Vagina (tissue), 2 donors: ENCODE data around the gene SEPHS1. TPM values are rescaled to one million over a fixed set of nuclear protein-coding genes. Genes with fewer than 3 reads are reported as not detected.

ENCODE experiments used
- DNase-seq, 2 donors: peaks; one replicate each; pipeline ENCODE4 v3.0.0-alpha.2; 2017; ENCODE audit errors: extremely low spot score in 2 of 2
- H3K27ac ChIP-seq: fragments of 200-600 bp; sonication (generic); one replicate; pipeline ENCODE4 v1.5.1; 2019
- H3K27me3 ChIP-seq: fragments of 200-600 bp; sonication (generic); one replicate; pipeline ENCODE4 v1.5.1; 2019
- H3K36me3 ChIP-seq, 2 donors: fragments of 200-600 bp; sonication (generic); one replicate each; pipeline ENCODE4 v1.5.1; 2017 to 2019
- H3K4me1 ChIP-seq: fragments of 200-600 bp; sonication (generic); one replicate; pipeline ENCODE4 v1.5.1; 2019
- H3K4me3 ChIP-seq, 2 donors: fragments of 200-600 bp; sonication (generic); 1 replicate in 1 of 2; 2 replicates in 1 of 2; pipeline ENCODE4 v1.5.1; 2016 to 2019
- H3K9me3 ChIP-seq: fragments of 200-600 bp; sonication (generic); one replicate; pipeline ENCODE4 v1.5.1; 2019
- CTCF ChIP-seq, 3 experiments: fragments of 450-650 bp in 2 of 3; fragments of 200-600 bp in 1 of 3; sonication (generic) in 1 of 3; IDR thresholded peaks; one replicate each; pipeline ENCODE4 v1.5.1; 2017 to 2019; ENCODE audit warnings: antibody characterized with exemption in 3 of 3, mild to moderate bottlenecking in 2 of 3, moderate library complexity in 2 of 3
- POLR2A ChIP-seq, 2 donors: fragments of 450-650 bp; IDR thresholded peaks; one replicate each; pipeline ENCODE4 v1.6.1; 2017; ENCODE audit warnings: antibody characterized with exemption in 2 of 2, mild to moderate bottlenecking in 2 of 2, moderate library complexity in 2 of 2
- POLR2AphosphoS5 ChIP-seq, 2 donors: sonication (generic); formaldehyde crosslinking; IDR thresholded peaks; one replicate each; pipeline ENCODE4 v1.9.0; 2017; ENCODE audit warnings: antibody characterized with exemption in 2 of 2, mild to moderate bottlenecking in 2 of 2, low read depth in 1 of 2; ENCODE audit not compliant: insufficient read depth in 1 of 2
- intact Hi-C: fragments of 100-400 bp; cut with DNase I; formaldehyde crosslinking; loops from one replicate; pipeline ENCODE4 v1.15.1; 2023
- total RNA-seq: library from RNA; depleted of rRNA; stranded (reverse); fragments of >200 nt; gene quantifications from one replicate; pipeline ENCODE4 v1.2.3, GENCODE V29; 2016

The SEPHS1 gene
- total RNA-seq, 1 donor from 2014 or later: 26.8 TPM

GRCh38 chr10:13366891-13367290, 18.8 kb upstream of the SEPHS1 start:
- no peak for DNase-seq
- no peak for TF ChIP-seq CTCF (IDR thresholded peaks at IDR 0.05)
- no peak for TF ChIP-seq POLR2A (IDR thresholded peaks at IDR 0.05)
- no peak for TF ChIP-seq POLR2AphosphoS5 (IDR thresholded peaks at IDR 0.05; ENCODE audit: insufficient read depth in 1 of 2, low read depth in 1 of 2)
- intact Hi-C loops: no loop called here
- H3K36me3 ChIP-seq: no peaks in the 10 kb centered on the region
- H3K27ac ChIP-seq: no peak overlapping the region
- no peaks in the 10 kb centered on the region for H3K27me3 ChIP-seq
- no peaks in the 10 kb centered on the region for H3K9me3 ChIP-seq
- H3K4me3 ChIP-seq: no peak overlapping the region
- no peaks in the 10 kb centered on the region for H3K4me1 ChIP-seq

DNA sequence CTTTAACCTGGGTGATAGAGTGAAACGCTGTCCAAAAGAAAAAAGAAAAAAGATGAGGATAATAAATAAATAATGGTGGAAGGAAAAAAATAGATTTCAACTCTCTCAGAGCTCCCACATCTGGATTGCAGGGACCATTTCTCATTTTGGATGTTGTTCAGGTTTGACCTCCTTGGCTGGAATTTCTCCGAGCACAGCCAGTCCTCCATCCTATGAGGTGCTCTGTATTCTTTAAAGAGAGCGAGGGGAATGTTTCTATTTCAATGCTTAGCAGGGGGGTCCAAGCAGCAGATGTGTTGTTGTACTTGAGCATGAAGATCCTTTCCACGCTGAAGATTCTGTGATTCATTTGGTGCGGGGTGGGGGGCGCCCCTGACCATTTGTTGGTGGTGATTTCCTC, 17.7 kb upstream of the SEPHS1 start:
- H3K27ac ChIP-seq: no peak overlapping the region
- intact Hi-C loops: no loop called here
- DNase-seq: no peak
- no peaks in the 10 kb centered on the region for H3K27me3 ChIP-seq
- H3K9me3 ChIP-seq: no peaks in the 10 kb centered on the region
- H3K4me1 ChIP-seq: no peaks in the 10 kb centered on the region
- no peak for TF ChIP-seq POLR2A (IDR thresholded peaks at IDR 0.05)
- no peak for TF ChIP-seq CTCF (IDR thresholded peaks at IDR 0.05)
- H3K36me3 ChIP-seq: no peaks in the 10 kb centered on the region
- H3K4me3 ChIP-seq: no peak overlapping the region

- no peak for TF ChIP-seq POLR2AphosphoS5 (IDR thresholded peaks at IDR 0.05; ENCODE audit: insufficient read depth in 1 of 2, low read depth in 1 of 2)
- no peak for TF ChIP-seq CTCF (IDR thresholded peaks at IDR 0.05)
- TF ChIP-seq POLR2A (IDR thresholded peaks at IDR 0.05): no peak
- no peaks in the 10 kb centered on the region for H3K36me3 ChIP-seq
- no peak overlapping the region for H3K4me3 ChIP-seq
- intact Hi-C loops: no loop called here
- H3K27ac ChIP-seq: no peak overlapping the region
- H3K4me1 ChIP-seq: no peaks in the 10 kb centered on the region
- no peaks in the 10 kb centered on the region for H3K27me3 ChIP-seq
- H3K9me3 ChIP-seq: no peaks in the 10 kb centered on the region
- DNase-seq: no peak
Measured at GRCh38 chr10:13365243-13365642, 17.1 kb upstream of the SEPHS1 start.

GRCh38 chr10:13360587-13360986, 12.5 kb upstream of the SEPHS1 start:
- intact Hi-C loops: no loop called here
- Histone ChIP-seq H3K4me1 (no peaks in the 10 kb centered on the region), H3K4me3 (no peak overlapping the region), H3K36me3 (no peaks in the 10 kb centered on the region), H3K27me3 (no peaks in the 10 kb centered on the region), H3K27ac (no peak overlapping the region), H3K9me3 (no peaks in the 10 kb centered on the region)
- no peak for DNase-seq
- TF ChIP-seq CTCF (IDR thresholded peaks at IDR 0.05): no peak
- TF ChIP-seq POLR2A (IDR thresholded peaks at IDR 0.05): no peak
- no peak for TF ChIP-seq POLR2AphosphoS5 (IDR thresholded peaks at IDR 0.05; ENCODE audit: insufficient read depth in 1 of 2, low read depth in 1 of 2)

DNA sequence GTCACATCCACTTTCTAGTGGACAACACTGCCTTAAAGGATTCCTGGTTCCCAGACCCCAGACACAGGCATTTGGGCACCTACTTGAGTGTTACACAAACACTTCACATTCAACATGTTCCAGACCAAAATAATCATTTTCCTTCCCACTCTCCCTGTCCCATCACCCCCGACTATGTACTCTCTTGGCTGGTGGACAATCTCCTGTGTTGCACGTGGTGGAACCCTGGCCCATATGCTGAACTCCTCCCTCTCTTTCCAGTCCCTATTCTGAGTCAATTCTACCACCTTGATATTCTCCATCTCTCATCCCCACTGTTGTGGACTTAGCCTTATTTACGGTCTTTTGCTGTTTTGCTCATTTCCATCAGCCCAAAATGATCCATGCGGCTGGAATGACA, 8.3 kb upstream of the SEPHS1 start:
- H3K4me3 ChIP-seq: no peak overlapping the region
- H3K9me3 ChIP-seq: no peaks in the 10 kb centered on the region
- no peak overlapping the region for H3K27ac ChIP-seq
- H3K4me1 ChIP-seq: no peaks in the 10 kb centered on the region
- DNase-seq: no peak
- intact Hi-C loops: no loop called here
- no peaks in the 10 kb centered on the region for H3K27me3 ChIP-seq
- TF ChIP-seq POLR2A (IDR thresholded peaks at IDR 0.05): no peak
- TF ChIP-seq CTCF (IDR thresholded peaks at IDR 0.05): no peak
- no peak for TF ChIP-seq POLR2AphosphoS5 (IDR thresholded peaks at IDR 0.05; ENCODE audit: insufficient read depth in 1 of 2, low read depth in 1 of 2)
- no peaks in the 10 kb centered on the region for H3K36me3 ChIP-seq
